HG02763 (cell line): ENCODE measurements around the gene LSG1.
A peak's percentile ranks its signal among the peaks of the same experiment; 100 is the strongest.

Experiments used
- ATAC-seq: cut with Tn5 transposase; IDR thresholded peaks from one replicate; pipeline ENCODE4 v1.9.1; 2021; ENCODE audit warnings: mild to moderate bottlenecking, moderate library complexity; ENCODE audit not compliant: unreplicated experiment

LSG1 gene

DNA sequence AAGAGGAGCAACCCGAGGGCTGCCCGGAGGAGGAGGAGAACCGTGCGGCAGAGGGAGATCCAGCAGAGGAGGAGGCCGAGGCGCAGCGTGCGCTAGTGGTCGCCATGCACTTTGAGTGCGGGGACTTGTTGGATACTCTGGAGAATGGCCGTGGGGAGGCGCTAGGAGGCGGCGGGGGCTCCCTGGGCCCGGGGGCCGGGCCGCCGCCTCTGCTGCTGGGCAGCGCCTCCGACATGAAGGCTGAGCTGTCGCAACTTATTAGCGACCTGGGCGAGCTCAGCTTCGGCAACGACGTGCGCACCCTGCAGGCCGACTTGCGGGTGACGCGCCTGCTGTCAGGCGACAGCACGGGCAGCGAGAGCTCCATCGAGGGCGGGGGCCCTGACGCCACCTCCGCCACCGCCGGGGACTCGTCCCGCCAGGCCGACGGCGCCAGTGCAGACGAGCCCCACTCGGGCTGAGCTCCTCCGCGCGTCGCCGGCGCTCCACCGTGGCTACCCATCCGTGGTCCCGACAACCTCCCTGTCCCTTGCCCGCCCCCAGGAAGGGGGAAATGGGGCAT is 15.7 kb upstream of the LSG1 start:
- ATAC-seq: peak; percentile 25

DNA sequence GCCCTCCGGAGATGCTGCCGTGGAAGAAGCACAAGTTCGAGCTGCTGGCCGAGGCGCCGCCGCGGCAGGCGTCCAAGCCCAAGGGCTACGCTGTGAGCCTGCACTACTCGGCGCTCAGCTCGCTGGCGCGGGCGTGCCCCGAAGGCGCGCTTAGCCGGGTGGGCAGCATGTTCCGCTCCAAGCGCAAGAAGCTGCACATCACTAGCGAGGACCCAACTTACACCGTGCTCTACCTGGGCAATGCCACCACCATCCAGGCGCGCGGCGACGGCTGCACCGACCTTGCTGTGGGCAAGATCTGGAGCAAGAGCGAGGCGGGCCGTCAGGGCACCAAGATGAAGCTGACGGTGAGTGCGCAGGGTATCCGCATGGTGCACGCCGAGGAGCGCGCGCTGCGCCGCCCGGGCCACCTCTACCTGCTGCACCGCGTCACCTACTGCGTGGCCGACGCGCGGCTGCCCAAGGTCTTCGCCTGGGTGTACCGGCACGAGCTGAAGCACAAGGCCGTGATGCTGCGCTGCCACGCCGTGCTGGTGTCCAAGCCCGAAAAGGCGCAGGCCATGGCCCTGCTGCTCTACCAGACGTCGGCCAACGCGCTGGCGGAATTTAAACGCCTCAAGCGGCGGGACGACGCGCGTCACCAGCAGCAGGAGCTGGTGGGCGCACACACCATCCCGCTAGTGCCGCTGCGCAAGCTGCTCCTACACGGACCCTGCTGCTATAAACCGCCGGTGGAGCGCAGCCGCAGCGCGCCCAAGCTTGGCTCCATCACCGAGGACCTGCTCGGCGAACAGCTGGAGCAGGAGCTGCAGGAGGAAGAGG is 15.0 kb upstream of the LSG1 start:
- no peak for ATAC-seq

DNA sequence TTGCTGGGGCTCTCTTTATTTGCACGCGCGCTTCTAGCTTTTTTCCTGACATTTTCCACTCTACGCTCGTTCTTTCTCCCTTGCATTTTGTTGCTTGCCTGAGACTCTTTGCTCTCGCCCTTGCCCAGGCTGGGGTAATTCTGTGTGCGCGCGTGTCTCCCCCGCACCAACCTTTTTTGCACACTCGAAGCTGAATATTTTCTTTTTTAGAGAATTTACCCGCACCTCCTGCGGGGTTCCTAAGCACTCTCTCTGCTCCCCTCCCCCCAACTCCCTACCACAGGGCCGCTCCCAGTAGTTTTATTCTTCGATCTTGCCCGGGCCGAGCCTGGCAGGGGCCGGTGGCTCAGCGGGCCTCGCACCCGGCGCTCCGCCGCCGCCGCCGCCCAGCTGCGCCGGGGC is 14.4 kb upstream of the LSG1 start:
- no peak for ATAC-seq

DNA sequence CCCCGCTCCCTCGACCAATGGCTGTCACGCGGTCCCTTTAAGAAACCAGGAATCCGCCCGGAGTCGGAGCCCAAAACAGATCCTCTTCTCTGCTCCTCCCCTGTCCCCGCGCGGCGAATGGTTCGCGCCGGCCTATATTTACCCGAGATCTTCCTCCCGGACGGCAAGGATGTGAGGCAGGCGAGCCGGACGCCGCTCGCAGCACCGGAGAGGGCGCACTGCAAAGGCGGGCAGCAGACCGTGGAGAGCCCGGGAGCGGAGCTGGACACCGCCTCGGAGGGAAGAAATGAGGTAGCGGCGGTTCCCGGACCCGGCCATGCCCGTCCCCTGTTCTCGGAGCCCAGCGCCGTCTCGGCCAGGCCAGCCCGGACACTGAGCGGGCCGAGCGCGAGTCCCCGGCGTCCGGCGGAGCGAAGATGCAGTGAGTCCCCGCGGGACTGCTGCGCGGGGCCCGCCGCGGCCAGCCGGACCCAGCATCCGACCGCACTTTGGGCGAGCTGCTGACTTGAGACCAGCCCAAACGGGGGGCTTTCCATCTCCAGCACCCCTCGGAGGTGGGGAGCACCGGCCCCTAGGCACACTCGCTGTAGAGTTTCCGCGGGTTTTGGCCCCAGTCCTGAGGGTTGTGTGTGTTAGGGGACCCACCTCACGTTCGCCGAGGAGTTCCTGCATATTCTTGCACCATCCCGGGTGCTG is 13.9 kb upstream of the LSG1 start, which contains the start of gene FAM43A:
Gene FAM43A, plus strand, starts transcription at position 166 of the 696 bp plus-strand sequence. CDS start 944 bp downstream, outside the sequence.
- ATAC-seq: peak; percentile 43

DNA sequence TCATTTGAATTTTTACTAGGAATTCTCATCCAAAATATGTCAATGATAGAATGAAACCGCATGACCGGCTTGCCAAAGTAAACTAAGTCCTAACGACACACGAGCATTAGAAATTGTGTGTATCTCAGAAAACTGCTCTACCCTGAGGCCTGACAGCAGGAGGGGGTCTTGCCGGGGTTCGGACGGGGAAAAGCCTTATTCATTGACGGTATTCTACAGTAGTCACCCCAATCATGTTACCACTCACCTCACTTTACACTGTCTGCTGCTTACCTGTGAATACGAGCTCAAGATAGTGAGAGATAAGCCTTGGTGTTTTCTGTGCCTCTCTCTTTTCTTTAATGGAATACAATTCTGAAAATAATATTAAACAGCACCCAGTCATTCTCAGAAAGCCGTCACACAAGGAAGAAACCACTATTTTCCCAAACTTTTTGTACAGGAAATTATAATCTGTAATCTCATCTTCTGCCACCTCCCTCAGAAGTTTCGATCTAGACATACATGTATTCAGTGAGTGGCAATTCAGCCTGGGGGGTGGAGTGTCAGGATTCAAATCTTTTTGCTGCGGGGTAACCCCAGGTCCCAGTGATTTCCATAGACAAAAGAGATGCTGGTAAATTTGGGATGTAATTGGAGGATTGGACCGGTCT is 13.2 kb upstream of the LSG1 start:
- ATAC-seq: peak; percentile 2

DNA sequence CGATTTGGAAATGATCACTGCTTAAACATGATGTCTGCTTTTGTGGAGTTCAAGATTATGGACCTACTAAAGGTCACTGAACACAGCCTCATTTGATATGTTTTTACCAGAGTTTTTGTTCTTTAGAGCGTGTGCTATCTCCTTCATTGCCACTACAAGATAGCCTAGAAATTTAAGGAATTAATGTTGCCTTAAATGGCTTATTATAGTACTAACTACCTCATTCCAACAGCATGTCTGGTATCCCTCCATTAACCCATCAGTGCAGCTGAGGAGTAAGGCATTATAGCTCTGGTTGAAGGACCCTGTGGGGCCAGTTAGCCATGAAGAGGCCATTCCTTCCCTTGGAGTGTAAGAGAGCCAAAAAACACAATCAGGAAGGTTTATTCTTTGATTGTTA is 11.4 kb upstream of the LSG1 start:
- ATAC-seq: no peak

DNA sequence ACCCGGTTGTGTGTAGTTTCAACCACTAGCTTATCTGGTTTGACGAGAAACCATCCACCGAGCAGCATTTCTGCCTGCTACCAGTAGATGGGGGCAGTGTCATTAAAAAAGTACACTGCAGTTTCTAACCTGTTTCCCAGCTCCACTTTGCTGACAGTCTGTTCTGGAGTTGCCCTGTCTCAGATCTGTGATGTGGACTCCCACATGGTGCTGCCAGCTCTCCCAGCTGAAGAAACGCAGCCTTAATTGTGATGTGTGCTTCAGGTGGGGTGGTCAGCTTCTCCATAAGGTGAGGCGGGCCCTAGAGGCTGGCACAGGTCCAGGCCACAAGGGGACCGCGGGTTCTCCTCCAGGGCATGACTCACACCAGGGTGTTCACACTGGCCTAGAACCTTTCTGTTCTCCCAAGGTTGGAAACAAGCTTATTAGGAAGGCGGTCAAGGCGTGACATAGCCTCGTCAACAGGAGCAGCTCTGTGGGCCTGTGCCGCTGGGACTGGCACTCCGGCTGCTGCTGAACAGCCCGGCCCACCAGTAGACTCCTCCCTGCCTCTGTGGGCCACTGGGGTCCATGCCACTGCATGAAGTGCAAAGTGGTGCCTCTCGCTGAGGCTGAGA is 10.8 kb upstream of the LSG1 start:
- peak; percentile 37 for ATAC-seq

DNA sequence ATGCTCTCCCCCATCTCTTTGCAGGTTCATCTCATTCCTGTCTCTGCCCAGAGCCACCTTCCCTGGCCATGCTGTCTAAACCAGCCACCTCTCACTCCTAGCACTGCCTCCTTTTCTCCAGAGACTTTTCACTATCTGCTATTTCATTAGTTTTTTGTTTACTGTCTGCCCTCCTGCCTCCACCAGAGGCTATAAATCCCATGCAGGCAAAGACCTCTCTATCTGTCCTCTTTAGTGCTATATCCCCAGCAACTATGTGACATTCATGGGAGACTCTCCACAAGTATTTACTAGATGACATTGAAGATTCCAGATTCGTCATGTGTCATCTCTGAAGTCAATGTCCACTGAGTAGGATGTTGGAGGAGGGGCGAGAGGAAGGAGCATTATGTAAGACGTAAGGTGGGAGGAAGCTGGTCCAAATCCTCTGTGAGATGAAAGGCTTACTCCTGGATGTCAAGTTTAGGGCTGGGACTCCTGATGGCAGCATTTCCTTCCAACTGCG is 10.2 kb upstream of the LSG1 start:
- no peak for ATAC-seq

DNA sequence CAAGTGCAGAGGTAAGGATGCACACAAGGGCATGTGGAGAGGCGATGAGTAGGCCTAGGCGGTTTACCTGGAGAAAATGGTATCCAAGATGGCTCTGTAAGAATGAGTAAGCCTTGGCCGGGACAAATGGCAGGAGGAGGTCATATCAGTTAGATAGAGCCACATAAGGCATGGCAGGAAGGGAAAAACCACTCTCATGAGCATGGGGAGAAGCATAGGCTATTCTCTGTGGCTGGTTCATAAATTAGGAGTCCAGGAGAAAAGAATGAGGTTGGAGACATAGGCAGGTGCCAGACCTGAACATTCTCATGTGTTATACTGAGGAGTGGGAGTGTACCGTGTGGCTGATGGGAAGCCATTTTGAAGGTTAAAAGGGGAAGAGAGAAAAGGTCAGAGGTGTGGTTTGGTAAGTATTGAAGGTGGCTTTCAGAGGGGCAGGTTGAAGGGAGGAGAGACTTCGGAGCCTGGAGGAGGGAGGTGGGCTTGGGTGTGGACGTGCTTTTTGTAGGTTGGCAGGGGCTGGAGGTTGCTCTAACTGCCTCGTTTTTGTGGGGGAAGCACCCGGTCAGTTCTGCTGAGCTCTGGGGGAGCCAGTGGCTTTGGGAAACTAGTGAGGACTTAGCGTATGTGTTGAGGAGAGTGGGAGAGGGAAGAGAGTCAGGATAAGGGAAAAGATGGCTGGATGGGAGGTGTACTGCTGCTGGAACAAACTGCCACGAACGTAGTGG is 9.1 kb upstream of the LSG1 start:
- ATAC-seq: no peak

DNA sequence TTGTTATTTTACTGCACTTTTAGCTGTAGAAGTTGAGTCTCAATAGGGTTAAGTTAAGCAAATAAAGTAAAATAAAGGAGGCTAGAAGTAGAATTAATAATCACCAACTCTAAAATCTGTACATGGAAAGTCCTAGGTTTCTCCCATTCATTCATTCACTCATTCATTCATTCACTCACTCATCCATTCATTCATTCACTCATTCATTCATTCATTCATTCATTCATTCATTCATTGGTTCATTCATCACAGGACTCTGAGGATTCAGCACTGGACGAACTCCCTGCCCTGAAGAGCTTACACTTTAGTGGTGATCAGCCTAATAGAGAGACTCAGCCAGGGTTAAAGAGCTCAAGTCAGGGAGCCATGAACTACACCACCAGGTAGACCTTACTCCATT is 4.5 kb upstream of the LSG1 start:
- ATAC-seq: no peak

DNA sequence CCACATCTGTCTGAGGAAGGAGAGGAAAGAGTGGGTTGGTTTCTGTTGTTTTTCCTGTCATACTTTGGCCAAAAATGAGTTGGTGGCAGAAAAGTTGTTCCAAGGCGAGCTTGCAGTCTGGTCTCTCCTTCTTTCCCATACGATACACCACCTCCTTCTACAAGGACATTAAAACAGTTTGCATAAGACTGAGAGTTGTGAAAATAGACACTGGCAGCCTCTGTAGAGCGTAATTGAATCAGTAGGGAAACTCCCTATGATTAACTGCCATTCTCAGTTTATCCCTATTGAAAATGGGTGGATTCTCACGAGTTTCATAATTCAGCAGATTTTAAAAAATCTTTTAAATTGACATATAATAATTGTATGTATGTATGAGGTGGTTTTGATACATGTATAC is 3.7 kb upstream of the LSG1 start:
- no peak for ATAC-seq

DNA sequence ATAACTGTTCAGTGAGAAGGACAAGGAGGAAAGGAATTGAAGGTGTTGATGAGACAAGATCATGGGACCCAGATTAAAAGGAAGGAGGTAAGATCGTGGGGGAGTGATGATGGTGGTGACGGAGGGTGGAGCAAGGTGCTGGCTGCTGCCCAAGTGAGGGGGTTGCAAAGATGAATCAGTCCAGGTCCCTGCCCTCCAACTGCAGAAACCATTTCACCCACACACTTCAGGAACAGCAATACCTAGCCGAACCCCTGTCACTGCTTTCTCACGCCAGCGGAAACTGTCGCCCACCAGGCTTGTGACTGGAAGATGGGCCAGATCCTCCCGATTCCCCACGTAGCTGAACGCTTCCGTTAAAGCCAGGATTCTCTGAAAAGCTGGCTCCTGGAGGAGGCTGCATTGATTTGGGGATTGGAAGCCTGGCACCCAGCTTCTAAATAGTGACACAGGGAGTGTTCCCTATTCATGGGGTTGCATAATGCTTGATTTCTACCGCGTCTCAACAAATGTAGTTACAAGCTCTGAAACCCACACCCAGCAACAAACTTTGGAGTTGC is 3.2 kb upstream of the LSG1 start:
- no peak for ATAC-seq

DNA sequence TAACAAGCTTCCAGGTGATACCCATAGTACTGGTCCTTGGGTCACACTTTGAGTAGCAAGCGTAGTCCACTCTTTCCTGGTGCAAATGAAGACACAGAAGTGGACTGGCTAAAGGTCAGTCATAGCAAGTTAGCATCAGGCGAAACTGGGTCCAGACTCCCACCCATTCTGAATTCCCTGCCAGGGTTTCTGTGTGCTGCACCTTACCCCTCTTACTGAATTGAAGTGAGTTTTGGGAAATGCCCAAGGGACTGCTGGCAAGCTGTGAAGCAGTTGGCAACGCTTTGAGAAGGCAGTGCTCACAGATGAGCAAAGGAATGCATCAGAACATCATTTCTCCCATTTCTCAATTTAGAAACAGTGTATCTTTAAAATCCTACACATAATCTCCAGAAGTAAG is 1.8 kb upstream of the LSG1 start:
- no peak for ATAC-seq

DNA sequence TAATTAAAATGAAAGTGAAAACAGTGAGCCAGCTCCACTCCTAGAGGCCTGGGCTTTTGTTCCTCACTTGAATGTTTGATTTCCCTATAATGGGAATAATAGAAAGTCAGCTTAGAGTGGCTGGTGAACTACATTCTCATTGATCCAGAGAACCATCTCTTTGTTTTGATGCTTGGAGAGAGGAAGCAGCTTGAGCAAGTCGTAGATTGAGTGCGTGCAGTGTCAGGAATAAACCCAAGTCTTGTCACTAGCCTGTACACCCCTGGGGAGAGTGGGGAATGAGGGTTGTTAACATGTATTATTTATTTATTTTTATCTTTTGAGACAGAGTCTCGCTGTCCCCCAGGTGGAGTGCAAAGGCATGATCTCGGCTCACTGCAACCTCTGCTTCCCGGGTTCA is 885 bp upstream of the LSG1 start:
- ATAC-seq: no peak

DNA sequence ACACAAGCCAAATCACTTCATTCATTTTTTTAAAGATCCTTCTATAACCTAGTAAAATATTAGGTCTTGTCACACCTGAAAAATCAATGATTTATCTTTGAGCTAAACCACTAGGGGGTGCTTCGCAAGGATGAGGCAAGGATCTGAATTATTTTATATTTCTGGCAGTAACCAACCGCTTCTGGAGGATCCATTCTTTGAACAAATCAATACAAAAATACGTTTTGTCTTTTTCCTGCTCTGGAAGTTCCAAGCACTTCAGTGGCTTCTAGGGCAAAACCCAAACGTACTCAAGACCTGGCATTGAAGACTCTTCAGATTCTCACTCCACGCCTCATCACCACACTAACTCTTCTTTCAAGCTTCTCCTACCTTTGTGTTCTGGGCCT is 486 bp downstream of the LSG1 start:
- peak; percentile 4 for ATAC-seq

DNA sequence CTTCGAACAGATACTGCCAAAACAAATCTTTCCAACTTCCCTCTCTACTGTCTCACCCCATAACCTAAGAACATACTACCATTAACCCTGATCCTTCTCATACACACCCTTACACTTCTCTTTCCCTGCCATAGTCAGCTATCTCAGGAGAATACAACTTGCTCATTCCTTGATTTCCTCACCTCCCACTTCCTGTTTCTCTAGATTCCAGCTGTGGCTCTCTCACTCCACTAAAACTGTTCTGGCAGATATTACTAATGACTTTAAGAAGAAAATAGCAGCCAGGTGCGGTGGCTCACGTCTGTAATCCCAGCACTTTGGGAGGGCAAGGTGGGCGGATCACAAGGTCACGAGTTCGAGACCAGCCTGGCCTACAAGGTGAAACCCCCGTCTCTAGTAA is 4.6 kb downstream of the LSG1 start:
- ATAC-seq: no peak

DNA sequence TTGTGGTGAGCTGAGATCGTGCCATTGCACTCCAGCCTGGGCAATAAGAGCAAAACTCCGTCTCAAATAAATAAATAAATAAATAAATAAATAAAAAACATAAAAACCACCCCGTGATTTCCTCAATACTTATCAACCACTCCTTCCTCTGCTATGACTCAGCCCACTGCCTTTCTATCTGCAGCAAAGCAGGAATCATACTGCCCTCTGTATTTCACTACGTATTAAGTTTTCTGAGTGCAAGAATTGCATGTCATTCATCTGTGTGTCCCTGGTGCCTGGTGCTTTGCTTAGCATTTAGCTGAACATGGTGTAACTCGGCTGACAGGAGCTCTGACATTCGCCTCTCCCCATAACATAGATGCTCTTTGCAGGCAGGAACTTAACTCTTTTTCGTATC is 7.1 kb downstream of the LSG1 start:
- ATAC-seq: no peak

DNA sequence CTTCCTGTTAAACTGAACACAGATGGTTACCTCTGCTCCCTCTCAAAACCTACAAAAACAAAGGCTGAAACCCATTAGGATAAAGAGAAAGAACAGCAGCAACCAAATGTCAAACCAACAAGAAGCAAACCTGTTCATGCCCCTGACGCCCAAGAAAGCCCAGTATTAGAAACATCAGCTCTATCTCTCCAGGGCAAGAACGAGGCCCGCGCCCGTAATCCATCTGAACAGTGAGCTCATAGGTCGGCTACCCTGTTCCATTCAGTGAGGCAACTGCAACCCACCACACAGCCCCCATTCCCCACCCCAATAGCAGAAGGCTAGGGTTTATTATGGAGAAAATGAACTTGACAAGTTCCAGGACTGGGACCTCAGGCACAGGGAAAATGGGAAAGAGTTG is 10.0 kb downstream of the LSG1 start:
- ATAC-seq: no peak

DNA sequence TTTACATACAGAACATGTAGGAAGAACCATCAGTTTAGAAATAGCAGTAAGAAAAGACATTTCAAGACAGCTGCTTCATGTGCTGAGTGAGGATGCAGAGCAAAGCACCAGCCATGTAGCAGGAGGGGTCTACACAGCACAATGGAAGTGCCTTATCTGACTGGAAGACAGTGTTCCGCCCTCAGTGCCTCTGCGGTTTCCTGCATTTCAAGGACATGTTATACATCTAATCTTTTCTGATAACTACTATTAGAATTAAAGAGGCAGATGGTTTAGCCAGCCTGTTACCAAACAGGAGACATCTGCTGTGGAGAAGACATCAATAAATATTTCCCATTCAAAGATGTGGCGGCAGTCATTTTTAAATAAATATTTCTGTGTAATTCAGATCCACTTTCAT is 10.6 kb downstream of the LSG1 start:
- no peak for ATAC-seq

DNA sequence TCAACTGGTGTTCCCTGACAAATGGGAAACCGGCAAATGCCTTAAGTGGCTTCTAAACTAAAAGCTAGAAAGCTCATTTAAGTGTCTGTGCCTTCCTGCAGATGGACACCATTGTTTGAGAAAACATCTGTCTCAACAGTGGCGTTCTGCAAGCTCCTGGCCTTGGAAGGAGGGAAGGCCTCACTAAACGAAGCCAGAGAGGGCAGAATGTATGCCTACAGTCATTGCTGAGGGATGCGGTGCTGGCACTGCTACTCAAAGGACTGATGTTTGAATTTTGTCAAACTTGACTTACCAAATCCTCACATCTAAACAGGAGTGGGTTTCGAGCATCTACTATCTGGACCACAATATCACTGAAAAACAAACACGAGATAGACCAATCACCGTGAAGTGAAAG is 12.2 kb downstream of the LSG1 start:
- ATAC-seq: no peak
